HCEC 1CT (cell line): ENCODE results near the gene NR3C2.

Experiments used
- DNase-seq: peaks from one replicate; pipeline ENCODE4 v3.0.0-alpha.2; 2017

NR3C2 gene

DNA sequence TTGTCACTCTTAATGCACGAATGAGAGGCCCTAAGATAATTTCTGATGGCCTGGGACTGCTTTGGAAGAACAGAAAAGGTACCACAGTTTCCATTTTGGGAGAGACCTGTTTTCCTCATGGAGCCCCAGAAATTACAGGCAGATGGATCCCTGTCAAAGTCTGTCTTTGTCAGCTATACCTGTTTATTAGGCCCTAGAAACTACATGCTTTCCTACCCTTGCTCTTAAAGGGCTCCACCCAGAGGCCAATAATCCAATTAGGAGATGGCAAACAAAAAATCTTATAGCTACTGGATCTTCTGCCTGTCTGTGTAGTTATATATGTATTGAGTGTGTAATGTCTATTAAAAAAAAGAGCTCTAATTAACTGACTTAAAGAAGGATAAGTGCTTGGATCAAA, 141.3 kb downstream of the NR3C2 start:
- DNase-seq: no peak

DNA sequence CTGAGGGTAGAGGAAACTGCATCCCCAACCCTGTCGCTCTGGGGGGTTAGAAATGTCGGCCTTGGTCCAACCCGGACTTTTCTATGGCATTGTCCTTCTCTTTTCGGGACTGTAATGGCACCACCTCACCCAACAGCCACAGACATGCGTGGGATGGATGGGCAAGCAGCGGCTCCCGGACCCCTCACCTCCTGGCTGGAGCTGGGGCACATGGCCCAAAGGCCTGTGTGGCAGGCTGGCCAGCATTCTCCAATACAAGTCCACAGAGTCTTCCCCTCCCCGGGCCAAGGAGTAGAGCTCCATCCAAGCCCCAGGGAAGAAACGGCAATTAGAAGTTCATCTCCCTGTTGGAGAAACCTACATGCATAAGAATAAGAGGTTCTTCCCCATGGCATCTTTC, 142.9 kb downstream of the NR3C2 start:
- DNase-seq: no peak

DNA sequence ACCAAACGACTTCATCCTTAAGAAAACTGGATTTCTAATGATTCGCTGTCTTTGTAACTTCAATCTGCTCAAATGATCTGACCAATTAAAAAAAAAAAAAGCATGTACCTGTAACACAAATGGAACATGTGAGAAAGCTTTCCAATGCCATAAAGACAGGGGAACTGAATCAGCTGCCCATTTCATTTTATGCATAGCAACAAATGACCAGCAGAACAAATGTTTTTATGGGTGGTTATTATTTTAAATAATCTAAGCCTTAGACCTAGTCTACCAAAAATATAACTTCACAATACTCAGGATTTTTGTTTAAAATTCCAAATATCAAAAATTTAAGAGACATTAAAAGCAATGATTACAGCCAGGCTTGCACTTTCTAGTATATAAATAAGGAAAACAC, 145.7 kb downstream of the NR3C2 start:
- DNase-seq: no peak

DNA sequence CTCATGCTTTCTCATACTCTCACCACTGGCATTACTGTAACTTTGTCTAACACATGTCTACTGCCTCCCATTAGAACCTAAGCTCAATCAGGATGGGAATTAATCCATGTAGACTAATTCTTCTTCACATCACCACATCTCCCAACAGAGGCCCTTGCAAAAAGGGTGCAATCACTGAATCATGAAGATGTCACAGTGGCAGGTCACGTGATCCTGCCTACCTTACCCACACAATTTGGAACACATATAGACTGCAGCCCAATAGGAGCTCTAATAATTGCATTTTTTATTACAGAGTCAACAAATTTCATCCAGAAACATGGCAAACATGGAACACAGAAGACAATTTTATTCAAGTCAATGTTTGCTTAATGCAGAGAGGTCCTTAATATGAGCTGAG, 146.6 kb downstream of the NR3C2 start:
- no peak for DNase-seq

DNA sequence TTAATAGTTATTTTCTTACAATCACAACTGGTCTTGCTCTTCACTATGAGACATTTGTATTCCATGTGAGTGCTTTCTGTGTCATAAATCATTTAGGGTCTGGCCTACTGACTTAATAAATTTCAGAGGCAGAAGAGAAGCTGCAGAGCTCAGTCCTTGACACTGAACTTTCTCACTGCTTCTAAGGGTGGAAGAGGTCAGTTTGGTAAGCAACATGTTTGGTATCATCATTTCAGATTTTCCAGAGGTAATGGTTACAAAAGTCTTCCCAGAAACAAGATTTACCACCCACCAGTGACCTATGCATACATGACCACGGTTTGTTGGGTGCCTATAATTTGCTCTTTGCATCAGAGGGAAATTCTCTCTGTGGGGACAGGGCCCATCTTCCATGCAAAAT, 148.6 kb downstream of the NR3C2 start:
- DNase-seq: no peak

DNA sequence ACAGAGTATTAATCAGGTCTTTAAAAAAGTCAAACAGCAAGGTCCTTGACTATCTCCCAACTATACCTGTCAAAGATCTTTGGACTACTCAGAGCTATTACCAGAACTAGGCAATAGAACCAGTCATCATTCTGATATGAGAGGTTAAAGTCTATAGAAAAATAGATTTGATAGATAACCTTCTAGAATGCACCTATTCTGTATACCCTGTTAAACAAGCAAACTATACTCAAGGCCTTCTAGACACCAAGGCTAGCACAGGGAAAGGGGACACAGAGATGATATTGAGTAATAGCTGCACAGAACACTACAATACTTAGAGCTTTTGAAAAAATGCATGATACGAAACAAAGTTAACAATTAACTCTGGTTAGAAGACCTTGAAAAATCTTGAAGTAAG, 149.5 kb downstream of the NR3C2 start:
- no peak for DNase-seq

DNA sequence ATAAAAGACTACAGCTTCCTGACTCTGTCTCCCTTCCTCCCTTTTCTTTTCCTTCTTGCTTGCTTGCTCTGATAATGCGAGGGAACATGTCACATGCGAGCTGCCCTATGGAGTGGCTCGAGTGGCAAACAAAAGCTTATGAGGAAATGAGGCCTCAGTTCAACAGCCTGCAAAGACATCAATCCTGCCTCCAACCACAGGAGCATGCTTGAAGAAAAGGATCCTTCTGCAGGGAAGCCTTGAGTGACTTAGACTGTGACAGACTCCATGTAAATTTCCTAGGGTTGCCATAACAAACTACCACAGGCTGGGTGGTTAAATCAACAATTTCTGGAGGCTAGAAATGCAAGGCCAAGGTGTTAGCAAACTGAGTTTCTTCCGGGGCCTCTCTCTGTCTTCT, 152.5 kb downstream of the NR3C2 start:
- DNase-seq: no peak

DNA sequence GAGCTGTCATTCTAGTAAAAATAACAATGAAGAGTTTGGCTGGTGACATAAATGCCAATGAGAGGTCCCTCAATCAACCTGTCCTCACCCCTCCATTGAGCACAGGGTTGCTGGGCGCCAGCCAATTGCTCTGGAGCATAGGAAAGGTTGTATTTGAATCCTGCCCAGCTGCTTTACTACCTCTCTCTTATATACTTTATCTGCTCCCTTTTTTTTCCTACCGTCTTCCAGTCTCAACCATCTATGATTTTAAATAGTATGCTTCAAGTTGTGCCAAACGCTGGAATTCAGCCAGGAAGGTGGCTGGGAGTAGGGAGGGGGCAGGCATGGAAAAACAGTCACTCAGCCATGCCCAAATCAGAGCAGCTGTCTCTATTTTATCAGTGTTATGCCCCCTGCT, 153.8 kb downstream of the NR3C2 start:
- DNase-seq: no peak

DNA sequence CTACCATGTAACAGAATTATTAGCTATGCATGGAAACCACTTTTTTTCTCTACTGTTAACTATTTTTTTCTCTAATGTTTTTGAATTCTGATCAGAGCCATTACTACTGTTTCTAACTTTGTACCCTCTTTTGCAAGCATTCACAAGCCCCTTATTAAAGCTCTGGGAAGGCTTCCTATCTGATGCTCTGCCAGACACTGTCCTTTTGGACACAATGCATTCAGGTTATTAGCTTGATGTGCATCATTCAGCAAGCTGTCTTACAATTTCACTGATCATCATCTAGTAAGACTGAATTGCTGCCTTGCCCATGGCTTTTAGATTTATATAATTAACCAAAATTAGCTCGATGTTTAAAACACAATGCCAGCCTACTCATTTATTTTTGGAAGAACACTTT, 155.1 kb downstream of the NR3C2 start:
- DNase-seq: no peak

DNA sequence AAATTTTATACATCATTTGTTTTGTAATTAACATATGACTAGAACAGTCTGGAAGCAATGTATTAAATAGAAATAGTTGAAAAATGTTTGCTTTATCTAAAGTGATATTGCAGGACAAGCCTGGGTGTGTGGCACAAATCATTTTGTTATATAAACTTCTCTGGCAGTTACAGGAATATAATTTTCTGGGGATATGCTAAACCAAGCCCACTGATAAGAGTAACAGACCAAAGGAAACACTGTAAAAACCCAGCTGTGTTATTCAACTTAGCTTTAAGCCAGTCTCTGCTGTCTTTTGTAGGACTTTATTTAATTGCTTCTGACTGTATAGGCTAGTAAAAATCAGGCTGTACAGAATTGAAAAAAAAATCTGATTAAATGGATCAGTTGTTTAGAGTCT, 156.2 kb downstream of the NR3C2 start:
- DNase-seq: no peak

DNA sequence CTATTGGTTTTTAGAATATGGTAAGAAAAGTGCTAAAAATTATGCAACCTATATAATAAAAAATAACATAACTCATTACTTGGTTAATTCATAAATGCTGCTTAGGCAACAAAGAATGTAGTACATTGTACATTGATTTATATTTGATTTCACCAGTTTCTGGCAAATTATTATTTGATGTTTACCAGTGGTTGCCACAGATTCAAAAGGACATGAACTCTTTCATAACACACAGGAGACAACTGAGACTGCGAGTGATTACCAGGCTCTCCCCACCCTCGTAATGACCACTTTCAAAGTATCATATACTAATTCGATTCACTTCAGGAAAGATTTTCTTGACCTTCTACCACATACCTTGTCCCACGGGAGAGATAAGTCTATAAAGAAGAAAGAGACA, 158.5 kb downstream of the NR3C2 start:
- no peak for DNase-seq

DNA sequence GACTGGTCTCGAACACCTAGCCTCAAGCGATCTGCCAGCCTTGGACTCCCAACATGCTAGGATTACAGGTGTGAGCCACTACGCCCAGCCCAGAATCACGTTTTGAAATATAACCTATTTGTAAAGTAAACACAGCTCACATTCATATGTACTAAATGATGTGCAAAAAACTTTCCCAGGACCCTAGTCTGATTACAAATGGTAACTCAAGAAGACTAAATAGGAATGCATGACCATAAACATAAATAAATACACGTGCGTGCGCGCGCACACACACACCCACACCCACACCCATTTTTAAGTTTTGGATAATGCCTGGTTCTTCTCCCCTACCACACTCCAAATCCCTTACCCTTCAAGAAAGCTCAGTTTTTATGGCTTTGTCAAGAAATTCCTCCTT, 163.9 kb downstream of the NR3C2 start:
- no peak for DNase-seq

DNA sequence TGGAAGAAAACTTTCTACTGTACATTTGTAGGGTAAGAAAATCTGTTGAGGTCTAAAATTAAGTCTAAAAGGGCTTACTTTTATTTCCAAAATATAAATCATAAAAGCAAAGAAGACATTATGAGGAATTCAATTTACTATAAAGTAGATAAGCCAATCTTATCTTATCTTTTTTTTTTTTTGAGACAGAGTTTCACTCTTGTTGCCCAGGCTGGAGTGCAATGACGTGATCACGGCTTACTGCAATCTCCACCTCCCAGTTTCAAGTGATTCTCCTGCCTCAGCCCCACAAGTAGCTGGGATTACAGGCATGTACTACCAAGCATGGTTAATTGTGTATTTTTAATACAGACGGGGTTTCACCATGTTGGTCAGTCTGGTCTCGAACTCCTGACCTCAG, 166.9 kb downstream of the NR3C2 start:
- no peak for DNase-seq

DNA sequence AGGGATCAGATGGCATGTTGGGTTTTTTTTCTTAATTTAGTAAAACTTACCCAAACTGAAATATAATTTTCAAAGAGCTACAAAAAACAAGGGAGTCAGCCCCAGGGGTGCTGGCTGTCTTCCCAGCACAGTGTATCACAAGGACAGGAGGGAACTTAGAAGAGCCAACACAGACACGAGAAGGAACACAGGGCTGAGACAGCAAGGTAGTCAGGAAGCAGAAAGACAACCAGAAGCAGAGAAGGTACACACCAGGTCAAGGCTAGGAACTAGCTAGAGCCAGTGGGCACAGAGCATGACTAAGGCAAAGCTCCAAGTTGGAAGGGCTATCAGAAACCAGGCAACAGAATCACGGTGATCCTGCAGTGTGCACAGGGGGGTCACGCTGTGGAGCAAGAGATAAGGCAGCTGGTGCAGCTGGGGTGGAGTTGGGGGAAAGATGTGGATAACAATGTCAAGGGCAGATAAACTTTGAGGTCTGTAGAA, 168.7 kb downstream of the NR3C2 start:
- no peak for DNase-seq

DNA sequence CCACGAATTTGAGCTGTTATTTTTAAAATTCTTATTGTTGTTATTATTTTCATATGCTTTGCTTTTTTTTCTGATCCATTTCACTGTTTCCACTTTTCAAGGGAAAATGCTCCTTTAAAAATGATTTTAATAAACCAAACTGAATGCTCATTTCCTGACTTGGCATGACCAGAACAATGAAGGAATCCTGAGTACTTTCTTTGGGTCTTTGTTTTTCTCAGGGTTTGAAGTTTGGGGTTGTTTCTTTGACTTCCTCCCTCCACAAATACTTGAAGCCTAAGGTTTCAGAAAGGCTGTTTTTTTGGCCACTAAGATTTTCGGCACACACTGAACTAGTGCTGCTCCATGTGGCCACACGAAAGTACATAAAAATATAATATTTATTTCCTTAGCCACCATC, 171.0 kb downstream of the NR3C2 start:
- no peak for DNase-seq

DNA sequence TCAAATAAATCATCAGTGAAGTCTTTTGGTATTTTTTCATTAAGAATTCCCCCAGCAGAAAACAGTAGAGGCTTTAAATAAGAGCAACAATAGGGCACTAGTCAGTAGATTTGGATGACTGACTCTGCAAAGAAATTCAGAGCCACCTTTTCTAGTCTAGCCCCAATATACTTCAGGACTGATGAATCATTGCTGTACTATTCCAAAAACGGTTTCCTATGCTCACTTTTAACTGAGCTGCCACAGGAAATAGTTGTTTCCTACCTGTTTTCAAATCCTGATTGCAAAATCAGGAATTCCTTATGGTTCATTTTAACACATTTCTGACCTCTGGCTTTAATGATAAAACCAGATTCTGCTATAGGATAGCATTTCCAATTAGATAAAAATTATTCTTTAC, 171.6 kb downstream of the NR3C2 start:
- no peak for DNase-seq

DNA sequence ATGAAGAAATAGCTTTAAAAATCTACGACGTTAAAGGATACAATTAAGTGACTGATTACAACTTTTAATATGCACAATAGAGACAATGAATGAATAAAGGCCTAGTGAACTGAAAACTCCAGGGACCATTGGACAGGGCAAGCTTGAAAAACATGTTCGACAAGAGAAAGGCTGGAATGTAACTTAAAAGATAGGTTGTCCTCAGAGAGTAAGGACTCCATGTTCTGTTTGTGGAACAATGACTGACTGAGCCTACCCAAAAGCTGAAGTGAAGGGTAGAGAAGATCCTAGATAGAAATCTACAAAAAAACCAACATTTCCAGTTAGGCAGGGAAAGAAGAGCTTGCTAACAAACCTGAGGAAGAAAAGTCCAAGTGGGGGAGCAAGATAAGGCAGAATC, 173.4 kb downstream of the NR3C2 start:
- DNase-seq: no peak

DNA sequence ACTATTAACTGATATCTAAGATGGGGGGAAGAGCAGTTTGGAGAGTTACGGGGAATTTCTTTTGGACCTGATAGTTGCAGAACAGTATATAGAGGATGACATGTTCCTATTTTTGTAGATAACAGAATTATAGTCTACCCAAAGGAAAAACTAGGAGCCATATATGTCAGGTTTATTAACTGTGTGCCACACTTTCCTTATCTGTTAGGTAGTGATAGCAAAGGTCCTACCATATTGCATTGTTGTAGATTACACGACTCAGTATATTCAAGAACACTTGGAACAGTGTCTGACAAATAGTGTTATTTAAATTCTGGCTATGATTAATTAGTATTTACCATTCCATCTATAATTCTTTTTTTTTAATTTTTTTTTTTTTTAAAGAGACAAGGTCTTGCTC, 175.3 kb downstream of the NR3C2 start:
- DNase-seq: no peak

DNA sequence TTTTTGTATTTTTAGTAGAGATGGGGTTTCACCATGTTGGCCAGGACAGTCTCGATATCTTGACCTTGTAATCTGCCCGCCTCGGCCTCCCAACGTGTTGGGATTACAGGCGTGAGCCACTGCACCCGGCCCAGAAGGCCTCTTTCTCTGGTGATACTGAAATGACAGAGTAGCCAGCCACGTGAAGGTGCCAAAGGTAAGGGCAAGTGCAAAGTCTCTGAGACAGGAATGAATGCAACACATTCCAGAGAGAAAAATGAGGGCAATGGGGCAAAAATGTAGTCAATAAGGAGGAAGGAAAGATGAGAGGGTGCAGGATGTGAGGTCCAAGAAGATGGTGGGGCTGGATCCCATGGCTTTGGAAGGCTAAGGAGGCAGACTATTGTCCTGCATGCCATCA, 176.0 kb downstream of the NR3C2 start:
- no peak for DNase-seq

DNA sequence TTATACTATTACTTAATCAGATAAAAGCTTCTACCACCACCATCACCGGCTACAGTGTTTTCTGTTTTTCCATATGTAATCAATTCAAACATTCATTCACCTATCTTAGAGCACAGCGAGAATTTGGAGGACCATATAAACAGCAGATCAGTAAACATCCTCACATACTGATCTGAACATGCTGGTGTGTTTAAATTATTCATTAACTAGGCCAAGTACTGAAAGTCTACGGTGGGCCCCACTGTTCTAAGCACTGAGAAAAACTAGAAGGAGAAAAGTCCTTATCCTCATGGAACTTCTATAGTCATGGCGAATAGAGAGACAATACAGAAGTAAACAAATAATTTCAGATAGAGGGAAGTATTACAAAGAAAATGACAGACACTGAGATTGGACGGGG, 176.6 kb downstream of the NR3C2 start:
- no peak for DNase-seq

DNA sequence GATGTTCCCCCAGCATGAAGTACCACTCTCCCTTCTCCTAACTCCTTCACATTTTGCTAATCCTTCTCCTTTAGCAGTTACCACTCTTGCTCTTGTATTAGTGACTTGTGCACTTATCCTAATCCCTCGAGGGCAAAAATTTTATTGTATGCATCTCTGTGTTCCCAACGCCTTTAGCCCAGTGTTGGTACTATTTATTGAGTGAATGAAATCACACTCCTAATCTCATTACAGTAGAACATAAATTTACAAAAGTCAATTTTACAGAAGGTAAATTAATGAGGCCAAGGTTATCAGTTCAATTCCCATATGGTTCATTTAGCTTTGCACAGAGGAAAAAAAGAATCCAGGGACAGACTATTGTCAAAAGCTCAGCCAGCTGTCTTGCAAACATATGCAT, 178.4 kb downstream of the NR3C2 start:
- DNase-seq: no peak

DNA sequence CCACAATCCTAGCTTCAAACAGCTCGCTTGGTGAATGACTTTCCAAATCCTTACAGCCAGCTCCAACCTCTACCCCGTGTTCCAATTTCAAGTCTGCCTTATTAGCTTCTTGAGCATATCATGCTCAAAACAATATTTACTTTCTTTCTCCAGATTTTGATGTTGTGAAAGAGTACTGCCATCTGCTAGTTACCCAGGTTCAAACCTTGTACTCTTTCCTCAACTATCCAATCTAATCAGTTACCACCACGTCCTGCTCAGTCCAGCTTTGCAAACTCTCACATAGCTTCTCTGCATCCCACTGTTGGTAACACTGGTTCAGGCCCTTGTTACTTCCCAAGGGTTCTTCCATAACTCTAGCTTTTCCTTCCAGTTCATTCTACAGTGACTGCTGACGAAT, 179.1 kb downstream of the NR3C2 start:
- DNase-seq: no peak

DNA sequence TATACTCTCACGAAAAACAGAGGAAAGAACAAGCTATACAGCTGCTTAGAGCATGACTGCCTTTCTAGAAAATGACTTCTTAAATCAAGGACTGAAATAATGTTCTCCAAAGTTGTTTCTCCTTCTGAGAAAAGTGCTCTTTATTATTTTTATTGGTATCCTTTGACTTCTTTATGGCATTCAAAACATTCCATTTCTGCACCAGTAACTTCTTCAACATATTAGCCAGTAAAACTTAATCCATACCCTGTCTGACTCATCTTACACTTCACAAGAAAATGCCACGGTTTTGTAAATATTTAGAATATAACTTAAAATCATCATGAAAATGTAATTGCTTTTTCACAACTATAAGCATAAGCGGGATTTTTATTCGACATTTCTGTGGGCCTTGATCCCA, 180.4 kb downstream of the NR3C2 start:
- no peak for DNase-seq

DNA sequence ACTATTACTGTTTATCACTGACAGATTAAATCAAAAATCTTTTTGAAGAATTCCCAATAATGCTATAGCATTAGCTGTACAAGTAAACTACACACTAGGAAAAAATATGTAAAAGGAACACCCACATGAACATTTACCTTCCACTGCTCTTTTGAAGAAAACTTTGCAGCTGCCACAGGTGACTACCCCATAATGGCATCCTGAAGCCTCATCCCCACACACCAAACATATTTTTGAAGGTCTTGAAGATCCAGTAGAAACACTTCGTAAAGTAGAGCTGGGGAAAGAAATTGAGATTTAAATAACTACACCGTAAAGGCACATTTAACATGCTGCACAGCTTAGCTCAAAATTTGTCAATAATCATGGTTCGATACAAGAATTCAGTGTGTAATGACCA, 182.4 kb downstream of the NR3C2 start:
- no peak for DNase-seq

DNA sequence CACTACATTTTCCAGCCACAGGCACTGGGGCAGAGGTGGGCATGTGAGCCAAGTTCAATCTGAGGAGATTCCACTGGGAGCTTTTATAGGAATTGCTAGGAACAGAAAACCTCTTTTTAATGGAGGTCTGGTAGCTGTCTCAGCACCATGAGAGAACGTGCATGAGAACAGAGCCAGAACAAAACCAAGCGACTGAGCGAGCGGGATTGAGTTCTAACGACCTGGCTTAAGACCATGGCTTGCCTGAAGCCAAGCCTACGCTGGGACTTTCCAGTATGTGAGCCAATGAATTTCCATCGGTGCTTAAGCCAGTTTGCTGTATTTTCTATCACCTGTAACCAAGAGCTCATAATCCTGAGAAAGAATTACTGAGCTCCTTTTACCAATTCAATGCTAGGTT, 183.7 kb downstream of the NR3C2 start:
- no peak for DNase-seq

DNA sequence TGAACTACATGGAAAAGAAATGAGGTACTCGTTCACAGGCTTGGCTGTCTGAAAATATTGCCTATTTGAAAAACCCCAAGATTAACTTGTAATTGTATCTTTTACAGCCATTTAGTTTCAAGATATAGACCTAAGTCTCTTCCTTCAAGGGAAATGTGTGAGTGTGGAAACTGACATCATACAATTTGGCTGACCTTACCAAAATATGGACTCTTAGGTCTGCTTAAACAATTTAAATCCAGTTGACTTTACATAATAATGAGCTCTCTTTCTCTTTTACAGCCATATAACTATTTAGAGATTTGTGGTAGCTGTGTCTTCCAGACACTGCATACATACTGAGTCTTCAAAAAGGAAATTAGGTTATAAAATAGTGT, 186.9 kb downstream of the NR3C2 start:
- no peak for DNase-seq
